RWPE1 (cell line): Measurements from ENCODE around the gene LINC00237.

Source experiments
- CTCF ChIA-PET: fragments of 350-600 bp; sonication (Branson Sonifier 250); formaldehyde crosslinking; extraction: SDS; loops from one replicate; lab custom pipeline; 2021; lab: Yijun Ruan, JAX
- POLR2A ChIA-PET: fragments of 400-600 bp; formaldehyde crosslinking; extraction: SDS; loops from one replicate; lab custom pipeline; 2020; ENCODE audit warnings: antibody characterized with exemption; ENCODE audit not compliant: low non-redundant PET; lab: Yijun Ruan, JAX
- DNase-seq: peaks from one replicate; pipeline ENCODE4 v3.0.0; 2012; ENCODE audit warnings: low spot score
- H3K27ac ChIP-seq: fragments of 450-650 bp; 2 replicates; pipeline ENCODE4 v1.5.1; 2017
- CTCF ChIP-seq: fragments of 450-650 bp; conservative IDR thresholded peaks from 2 replicates; pipeline ENCODE4 v1.5.1; 2017; ENCODE audit warnings: low read depth, mild to moderate bottlenecking

Gene LINC00237

DNA sequence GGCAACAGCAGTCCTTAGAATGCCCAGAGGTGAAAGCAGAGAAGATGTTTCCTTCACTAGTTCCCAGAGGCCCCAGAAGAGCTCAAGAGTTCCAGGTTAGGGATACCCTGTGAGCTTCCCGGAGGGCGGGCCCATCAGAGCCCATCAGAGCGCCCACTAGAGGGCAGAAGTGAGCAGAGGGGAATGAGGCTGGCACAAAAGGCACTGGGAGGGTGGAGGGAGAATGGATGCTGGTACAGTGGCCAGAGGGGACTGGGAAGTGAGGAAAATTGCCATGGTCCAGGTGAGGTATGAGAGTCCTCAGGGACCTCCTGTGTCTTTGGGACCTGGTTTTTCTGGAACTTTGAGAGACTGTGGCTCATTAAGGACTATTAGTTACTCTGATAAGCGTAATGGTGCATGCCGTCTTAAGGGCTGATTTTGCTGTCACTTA, 57.3 kb downstream of the LINC00237 start:
- no peak overlapping the region for H3K27ac ChIP-seq
- TF ChIP-seq CTCF = peak; percentile 57
- CTCF ChIA-PET = interaction anchor here (0.5 to 1.3 kb wide), 10 partner anchors 11 to 1528 kb away, joined by 3 to 6 read pairs (median 4); no protein-coding TSS in a partner anchor
- peak; percentile 57 for DNase-seq
- POLR2A ChIA-PET = no interaction called here

DNA sequence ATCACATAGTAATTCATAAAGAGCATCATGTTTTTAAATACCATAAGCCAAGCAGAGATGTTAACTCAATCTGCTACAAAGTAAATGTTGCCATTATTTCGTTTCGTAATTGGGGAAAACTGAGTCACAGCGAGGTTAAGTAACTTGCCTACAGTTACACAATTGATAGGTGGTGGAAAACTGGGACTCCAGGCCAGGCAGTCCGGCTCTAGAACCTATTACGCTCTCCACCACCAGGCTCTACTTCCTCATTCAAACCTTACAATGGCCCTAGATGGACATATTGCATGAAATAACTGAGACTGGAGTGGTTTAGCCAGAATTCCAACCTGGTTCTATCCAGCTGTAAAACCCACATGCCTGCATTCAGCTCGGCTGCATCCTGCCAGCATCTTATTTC, 58.2 kb downstream of the LINC00237 start:
- no peak for DNase-seq
- ChIA-PET CTCF (interaction anchor here (0.6 to 1.2 kb wide), 5 partner anchors 11 to 428 kb away, joined by 3 to 6 read pairs (median 3); no protein-coding TSS in a partner anchor), POLR2A (no interaction called here)
- TF ChIP-seq CTCF = no peak
- H3K27ac ChIP-seq = no peak overlapping the region

GRCh38 chr20:21046413-21047070, 59.6 kb downstream of the LINC00237 start:
- ChIA-PET POLR2A (no interaction called here), CTCF (no interaction called here)
- no peak for TF ChIP-seq CTCF
- no peak overlapping the region for H3K27ac ChIP-seq
- DNase-seq = no peak
